Adipocyte (in vitro differentiated cells): ENCODE data around the gene GOSR2.
"Not testable (repeated sequence)": the region's sequence is repeated elsewhere in the genome, so short reads cannot be mapped to it uniquely, and the experiment has no call there.

ENCODE experiments used
- DNase-seq: peaks from one replicate; pipeline ENCODE4 v3.0.0-alpha.2; 2015; ENCODE audit warnings: low read depth
- H3K27me3 ChIP-seq: replicated peaks from 2 replicates; pipeline ENCODE4 v1.7.0; 2013; ENCODE audit warnings: mild to moderate bottlenecking, low read length, moderate library complexity; ENCODE audit not compliant: control insufficient read depth, insufficient read depth
- H3K36me3 ChIP-seq: 2 replicates; pipeline ENCODE4 v1.7.0; 2013; ENCODE audit warnings: low read length, mild to moderate bottlenecking, moderate library complexity; ENCODE audit not compliant: control insufficient read depth, insufficient read depth, severe bottlenecking
- H3K4me1 ChIP-seq: 2 replicates; pipeline ENCODE4 v1.7.0; 2013; ENCODE audit warnings: mild to moderate bottlenecking, low read length, moderate library complexity; ENCODE audit not compliant: control insufficient read depth, insufficient read depth
- H3K4me3 ChIP-seq: 2 replicates; pipeline ENCODE4 v1.7.0; 2013; ENCODE audit warnings: mild to moderate bottlenecking, low read length, moderate library complexity
- H3K9ac ChIP-seq: 2 replicates; pipeline ENCODE4 v1.7.0; 2013; ENCODE audit warnings: mild to moderate bottlenecking, low read length, moderate library complexity
- H3K9me3 ChIP-seq: 2 replicates; pipeline ENCODE4 v1.7.0; 2013; ENCODE audit warnings: mild to moderate bottlenecking, low read length, moderate library complexity; ENCODE audit not compliant: control insufficient read depth

Gene GOSR2

DNA sequence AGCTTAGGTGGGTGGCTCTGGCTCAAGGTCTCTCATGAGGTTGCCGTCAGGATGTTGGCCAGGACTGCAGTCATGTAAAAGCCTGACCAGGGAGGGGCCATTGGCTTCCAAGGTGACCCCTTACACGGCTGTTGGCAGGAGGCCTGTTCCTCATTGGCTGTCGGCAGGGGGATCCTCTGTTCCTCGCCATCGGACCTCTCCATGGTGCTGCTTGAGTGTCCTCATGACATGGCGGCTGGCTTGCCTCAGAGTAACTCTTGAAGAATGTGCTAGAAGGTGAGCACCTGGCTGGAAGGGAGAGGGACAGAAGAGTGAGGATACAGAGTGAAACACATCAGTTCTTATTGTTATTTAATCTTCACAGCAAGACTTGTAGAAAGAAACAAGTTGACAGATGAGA is 60.8 kb downstream of the GOSR2 start:
- Histone ChIP-seq H3K27me3 (peaks cover 10% of the 10 kb centered on the region), H3K36me3 (no peaks in the 10 kb centered on the region), H3K9me3 (no peaks in the 10 kb centered on the region), H3K9ac (no peak overlapping the region), H3K4me1 (peaks cover 5% of the 10 kb centered on the region), H3K4me3 (no peak overlapping the region)
- DNase-seq: no peak

DNA sequence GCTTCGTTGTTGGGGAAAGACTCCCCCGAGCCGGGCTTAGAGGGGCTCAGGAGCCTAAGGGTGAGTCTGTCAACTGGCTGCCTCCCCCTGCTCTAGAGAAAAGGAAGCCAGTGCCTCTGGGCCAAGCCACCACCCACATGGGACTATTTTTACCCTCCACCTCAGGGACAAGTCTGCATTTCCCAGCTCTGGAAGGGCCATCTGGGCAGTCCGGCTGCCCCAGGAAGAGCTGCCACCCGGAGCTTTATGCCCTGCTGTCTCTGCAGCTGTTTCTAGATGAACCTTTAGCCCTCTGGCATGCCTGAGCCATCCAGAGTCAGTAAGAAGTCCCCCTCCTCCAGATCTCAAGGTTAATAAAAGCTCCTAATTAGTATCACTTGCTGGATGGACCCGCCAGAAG is 61.4 kb downstream of the GOSR2 start:
- no peak for DNase-seq
- H3K9me3 ChIP-seq: no peaks in the 10 kb centered on the region
- no peak overlapping the region for H3K4me3 ChIP-seq
- H3K4me1 ChIP-seq: peaks cover 2% of the 10 kb centered on the region
- H3K27me3 ChIP-seq: peaks cover 10% of the 10 kb centered on the region
- no peaks in the 10 kb centered on the region for H3K36me3 ChIP-seq
- H3K9ac ChIP-seq: no peak overlapping the region

DNA sequence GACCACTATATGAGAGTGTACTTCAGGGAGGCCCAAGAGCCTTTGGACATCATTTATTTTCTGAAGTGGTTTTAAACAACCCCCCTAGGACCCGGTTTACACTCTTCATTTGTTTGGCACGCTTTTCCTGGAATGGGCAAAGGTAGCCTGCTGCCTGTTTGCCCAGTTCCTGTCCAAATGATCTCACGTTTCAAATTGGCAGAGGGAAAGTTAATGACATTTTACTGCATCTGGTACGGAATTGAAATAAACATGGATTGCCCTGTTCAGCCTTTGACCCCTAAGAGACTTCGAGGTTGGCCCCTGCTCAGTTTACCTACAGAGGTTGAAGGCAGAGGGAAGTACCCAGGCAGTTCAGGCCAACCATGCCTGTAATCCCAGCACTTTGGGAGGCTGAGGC is 61.9 kb downstream of the GOSR2 start:
- Histone ChIP-seq H3K27me3 (peaks cover 10% of the 10 kb centered on the region), H3K4me3 (no peak overlapping the region), H3K36me3 (no peaks in the 10 kb centered on the region), H3K9me3 (no peaks in the 10 kb centered on the region), H3K9ac (no peak overlapping the region), H3K4me1 (no peaks in the 10 kb centered on the region)
- DNase-seq: no peak

DNA sequence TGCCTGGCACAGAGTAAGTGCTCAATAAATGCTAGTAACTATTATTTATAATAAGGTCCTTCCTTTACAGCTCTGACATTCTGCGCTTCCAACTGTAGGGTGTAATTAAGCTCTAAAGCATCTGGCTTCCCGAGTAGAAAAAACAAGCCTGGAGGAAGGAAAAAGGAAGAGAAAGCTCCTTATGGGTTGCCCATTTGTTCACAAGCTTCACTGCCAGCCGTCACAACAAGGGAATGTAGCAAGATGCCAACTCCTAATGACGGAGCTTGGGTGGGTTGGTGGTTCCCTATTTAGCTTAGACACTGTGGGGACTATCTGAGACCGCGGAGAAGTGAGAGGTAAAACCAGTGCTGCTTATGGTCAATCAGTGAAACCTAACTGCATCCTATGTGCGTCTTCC is 63.4 kb downstream of the GOSR2 start:
- H3K4me3 ChIP-seq: no peak overlapping the region
- H3K9ac ChIP-seq: no peak overlapping the region
- no peaks in the 10 kb centered on the region for H3K4me1 ChIP-seq
- no peaks in the 10 kb centered on the region for H3K9me3 ChIP-seq
- peaks cover 1% of the 10 kb centered on the region for H3K27me3 ChIP-seq
- no peak for DNase-seq
- H3K36me3 ChIP-seq: no peaks in the 10 kb centered on the region

DNA sequence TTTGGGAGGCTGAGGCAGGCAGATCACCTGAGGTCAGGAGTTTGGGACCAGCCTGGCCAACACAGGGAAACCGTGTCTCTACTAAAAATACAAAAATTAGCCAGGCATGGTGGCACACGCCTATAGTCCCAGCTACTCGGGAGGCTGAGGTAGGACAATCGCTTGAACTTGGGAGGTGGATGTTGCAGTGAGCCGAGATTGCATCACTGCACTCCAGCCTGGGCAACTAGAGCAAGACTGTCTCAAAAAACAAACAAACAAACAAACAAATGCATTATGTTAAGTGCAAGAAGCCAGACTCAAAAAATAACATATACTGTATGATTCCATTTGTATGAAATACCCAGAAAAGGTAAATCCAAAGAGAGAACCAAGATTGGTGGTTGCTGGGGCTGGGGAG is 65.0 kb downstream of the GOSR2 start:
- not testable (repeated sequence) for H3K9me3 ChIP-seq, H3K4me3 ChIP-seq, H3K27me3 ChIP-seq, DNase-seq, H3K9ac ChIP-seq, H3K4me1 ChIP-seq, H3K36me3 ChIP-seq

DNA sequence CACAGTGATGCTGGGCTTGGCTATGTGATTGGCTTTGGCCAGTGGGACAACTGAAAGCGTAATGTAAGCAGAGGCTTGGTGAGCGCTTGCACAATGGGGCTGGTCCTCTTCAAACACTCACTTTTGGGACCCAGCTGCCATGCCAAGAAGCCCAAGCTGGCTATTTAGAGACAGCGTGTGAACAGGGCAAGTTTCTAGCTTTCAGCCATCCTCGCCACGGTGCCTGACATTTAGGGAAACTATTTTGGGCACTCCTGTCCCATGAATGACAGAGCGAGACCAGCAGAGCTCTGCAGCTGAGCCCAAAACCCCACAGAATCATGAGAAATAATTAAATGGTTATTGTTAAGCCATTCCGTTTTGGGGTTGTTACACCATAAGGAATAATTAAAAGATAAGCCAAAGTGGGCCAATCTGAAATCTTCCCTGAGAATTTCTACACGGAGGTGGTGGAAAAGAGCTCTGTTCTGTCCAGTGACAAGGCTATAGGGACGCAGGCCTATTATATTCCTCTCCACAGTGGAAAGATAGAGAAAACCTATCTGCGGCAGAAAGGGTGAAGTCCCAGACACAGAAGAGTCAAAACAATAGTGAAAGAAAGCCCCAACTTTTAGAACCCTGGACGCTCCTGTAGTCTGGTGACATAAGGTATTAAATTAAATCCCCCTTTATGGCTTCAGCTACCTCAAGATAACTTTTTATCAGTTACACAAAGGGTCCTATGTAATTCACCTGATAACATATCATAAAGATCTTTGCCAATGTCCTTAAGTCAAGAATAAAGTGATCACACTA is 66.9 kb downstream of the GOSR2 start:
- DNase-seq: no peak
- no peaks in the 10 kb centered on the region for H3K4me1 ChIP-seq
- H3K9ac ChIP-seq: no peak overlapping the region
- H3K36me3 ChIP-seq: no peaks in the 10 kb centered on the region
- H3K27me3 ChIP-seq: no peaks in the 10 kb centered on the region
- H3K4me3 ChIP-seq: no peak overlapping the region
- H3K9me3 ChIP-seq: no peaks in the 10 kb centered on the region

DNA sequence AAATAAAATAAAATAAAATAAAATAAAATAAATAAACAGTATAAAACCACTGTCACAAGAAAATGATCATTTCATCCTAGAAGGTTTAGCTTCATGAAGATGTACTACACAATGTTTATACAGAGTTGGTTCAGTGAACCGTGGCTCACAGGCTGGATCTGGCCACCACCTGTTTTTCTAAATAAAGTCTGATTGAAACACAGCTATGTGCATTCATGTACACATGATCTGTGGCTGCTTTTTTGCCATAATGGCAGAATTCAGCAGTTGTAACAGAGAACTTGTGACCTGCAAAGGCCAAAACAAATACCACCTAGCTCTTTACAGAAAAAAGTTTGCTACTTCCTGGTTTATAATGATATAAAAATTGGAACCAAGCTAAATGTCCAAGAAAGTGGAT is 68.7 kb downstream of the GOSR2 start:
- no peak overlapping the region for H3K9ac ChIP-seq
- H3K36me3 ChIP-seq: no peaks in the 10 kb centered on the region
- H3K9me3 ChIP-seq: no peaks in the 10 kb centered on the region
- no peaks in the 10 kb centered on the region for H3K4me1 ChIP-seq
- H3K4me3 ChIP-seq: no peak overlapping the region
- no peaks in the 10 kb centered on the region for H3K27me3 ChIP-seq
- no peak for DNase-seq
